Putamen (tissue), 1 donor: ENCODE results near the gene REPIN1.

ENCODE experiments used
- DNase-seq: peaks from one replicate; pipeline ENCODE4 v3.0.0-alpha.2; 2016; ENCODE audit warnings: low spot score

The REPIN1 gene

GRCh38 chr7:150396426-150396825 lies 27.8 kb downstream of the REPIN1 start:
- DNase-seq: no peak

GRCh38 chr7:150396851-150397260 lies 28.2 kb downstream of the REPIN1 start:
- no peak for DNase-seq

- no peak for DNase-seq
Observed at GRCh38 chr7:150397346-150398107, 28.9 kb downstream of the REPIN1 start.

- no peak for DNase-seq
Observed at GRCh38 chr7:150398108-150398964, 29.7 kb downstream of the REPIN1 start.

GRCh38 chr7:150398965-150399320 lies 30.3 kb downstream of the REPIN1 start:
- no peak for DNase-seq

GRCh38 chr7:150399421-150400007 lies 30.9 kb downstream of the REPIN1 start:
- DNase-seq: no peak

- DNase-seq: no peak
Observed at GRCh38 chr7:150400008-150400787, 31.6 kb downstream of the REPIN1 start.

GRCh38 chr7:150400788-150401423 lies 32.3 kb downstream of the REPIN1 start:
- no peak for DNase-seq

GRCh38 chr7:150401424-150401790 lies 32.8 kb downstream of the REPIN1 start:
- no peak for DNase-seq

GRCh38 chr7:150401861-150402631 lies 33.4 kb downstream of the REPIN1 start:
- DNase-seq: no peak

GRCh38 chr7:150402671-150403321 lies 34.2 kb downstream of the REPIN1 start:
- DNase-seq: no peak

- no peak for DNase-seq
Observed at GRCh38 chr7:150403376-150404171, 35.0 kb downstream of the REPIN1 start.

- no peak for DNase-seq
Observed at GRCh38 chr7:150404172-150404804, 35.7 kb downstream of the REPIN1 start.

GRCh38 chr7:150404805-150405583 lies 36.4 kb downstream of the REPIN1 start:
- DNase-seq: peak; percentile 88

- DNase-seq: no peak
Observed at GRCh38 chr7:150405584-150406311, 37.1 kb downstream of the REPIN1 start.

- no peak for DNase-seq
Observed at GRCh38 chr7:150406312-150406566, 37.6 kb downstream of the REPIN1 start.

- DNase-seq: no peak
Observed at GRCh38 chr7:150406567-150407421, 38.2 kb downstream of the REPIN1 start.
